GM21390 (cell line): Measurements from ENCODE around the gene SUGP1.

ENCODE experiments used
- ATAC-seq: cut with Tn5 transposase; IDR thresholded peaks from one replicate; pipeline ENCODE4 v1.9.1; 2021; ENCODE audit not compliant: unreplicated experiment

Gene SUGP1

GRCh38 chr19:19236173-19236572 lies 84.1 kb downstream of the SUGP1 start:
- ATAC-seq = no peak

- no peak for ATAC-seq
Measured at GRCh38 chr19:19234220-19234816, 86.0 kb downstream of the SUGP1 start.

GRCh38 chr19:19232261-19232721 lies 88.0 kb downstream of the SUGP1 start:
- ATAC-seq = no peak

- no peak for ATAC-seq
Measured at GRCh38 chr19:19230999-19231398, 89.3 kb downstream of the SUGP1 start.

- no peak for ATAC-seq
Measured at GRCh38 chr19:19229701-19230100, 90.6 kb downstream of the SUGP1 start.

- ATAC-seq = no peak
Measured at GRCh38 chr19:19227217-19227616, 93.1 kb downstream of the SUGP1 start.

GRCh38 chr19:19226663-19227062 lies 93.6 kb downstream of the SUGP1 start:
- no peak for ATAC-seq

GRCh38 chr19:19226204-19226603 lies 94.1 kb downstream of the SUGP1 start:
- no peak for ATAC-seq
